Cardiac fibroblast (primary cell): ENCODE data around the gene TTC33.
A peak's percentile ranks its signal among the peaks of the same experiment; 100 is the strongest.

Source experiments
- DNase-seq, 2 donors: peaks; one replicate each; pipeline versions ENCODE4 v3.0.0 to v3.0.0-alpha.2; 2010; ENCODE audit warnings: low read depth in 2 of 2
- H3K4me3 ChIP-seq, 2 donors: replicated peaks in 1 of 2; 1 replicate in 1 of 2; 2 replicates in 1 of 2; pipeline ENCODE4 v1.5.1; 2011; ENCODE audit warnings: low read depth in 2 of 2, low read length in 2 of 2, mild to moderate bottlenecking in 2 of 2, moderate library complexity in 1 of 2
- TF ChIP-seq, protein P1 (sequence below): IDR thresholded peaks from one replicate; pipeline ENCODE4 v1.5.1; 2011; ENCODE audit warnings: low read depth, mild to moderate bottlenecking, low read length, inconsistent platforms

TTC33 gene

DNA sequence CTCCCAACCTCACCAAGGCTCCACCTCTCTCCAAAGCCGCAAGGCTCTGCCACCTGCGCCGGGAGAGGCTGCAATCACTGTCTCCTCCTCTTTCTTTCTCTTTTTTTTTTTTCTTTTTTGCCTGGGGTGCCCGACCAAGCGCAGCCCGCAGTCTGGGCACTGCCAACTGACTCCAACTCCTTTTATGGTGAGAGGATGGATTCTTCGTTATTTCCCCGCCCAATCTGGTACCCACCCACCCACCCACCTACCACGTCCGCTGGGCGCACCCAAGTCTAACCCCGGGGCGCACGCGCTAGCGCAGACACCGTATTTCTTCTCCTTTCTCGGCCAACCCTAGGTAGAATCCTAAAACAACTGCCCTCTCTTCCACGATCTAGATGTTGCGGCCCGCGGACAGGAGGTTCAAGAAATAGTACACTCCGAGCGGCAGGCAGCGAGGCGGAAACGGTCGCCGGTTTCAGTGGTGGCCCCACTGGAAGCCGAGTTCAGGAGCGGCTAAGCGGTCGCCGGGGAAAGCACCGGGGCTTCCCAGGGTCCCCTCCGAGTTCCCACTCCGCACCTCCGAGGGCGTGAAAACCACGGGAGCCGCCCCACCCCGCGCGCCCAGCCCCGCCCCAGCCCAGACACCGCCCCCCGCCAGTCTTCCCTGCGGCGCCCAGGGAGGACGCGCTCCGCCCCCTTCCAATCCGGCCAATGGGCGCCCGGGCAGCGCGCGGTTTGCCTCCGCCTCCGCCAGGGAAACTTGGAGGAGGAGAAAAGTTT is 76.4 kb downstream of the TTC33 start:
- peak; percentile 88 to 93 for DNase-seq
- TF ChIP-seq, protein P1, sequence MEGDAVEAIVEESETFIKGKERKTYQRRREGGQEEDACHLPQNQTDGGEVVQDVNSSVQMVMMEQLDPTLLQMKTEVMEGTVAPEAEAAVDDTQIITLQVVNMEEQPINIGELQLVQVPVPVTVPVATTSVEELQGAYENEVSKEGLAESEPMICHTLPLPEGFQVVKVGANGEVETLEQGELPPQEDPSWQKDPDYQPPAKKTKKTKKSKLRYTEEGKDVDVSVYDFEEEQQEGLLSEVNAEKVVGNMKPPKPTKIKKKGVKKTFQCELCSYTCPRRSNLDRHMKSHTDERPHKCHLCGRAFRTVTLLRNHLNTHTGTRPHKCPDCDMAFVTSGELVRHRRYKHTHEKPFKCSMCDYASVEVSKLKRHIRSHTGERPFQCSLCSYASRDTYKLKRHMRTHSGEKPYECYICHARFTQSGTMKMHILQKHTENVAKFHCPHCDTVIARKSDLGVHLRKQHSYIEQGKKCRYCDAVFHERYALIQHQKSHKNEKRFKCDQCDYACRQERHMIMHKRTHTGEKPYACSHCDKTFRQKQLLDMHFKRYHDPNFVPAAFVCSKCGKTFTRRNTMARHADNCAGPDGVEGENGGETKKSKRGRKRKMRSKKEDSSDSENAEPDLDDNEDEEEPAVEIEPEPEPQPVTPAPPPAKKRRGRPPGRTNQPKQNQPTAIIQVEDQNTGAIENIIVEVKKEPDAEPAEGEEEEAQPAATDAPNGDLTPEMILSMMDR = no peak
- H3K4me3 ChIP-seq = peak overlapping the region; percentile 71 to 86

DNA sequence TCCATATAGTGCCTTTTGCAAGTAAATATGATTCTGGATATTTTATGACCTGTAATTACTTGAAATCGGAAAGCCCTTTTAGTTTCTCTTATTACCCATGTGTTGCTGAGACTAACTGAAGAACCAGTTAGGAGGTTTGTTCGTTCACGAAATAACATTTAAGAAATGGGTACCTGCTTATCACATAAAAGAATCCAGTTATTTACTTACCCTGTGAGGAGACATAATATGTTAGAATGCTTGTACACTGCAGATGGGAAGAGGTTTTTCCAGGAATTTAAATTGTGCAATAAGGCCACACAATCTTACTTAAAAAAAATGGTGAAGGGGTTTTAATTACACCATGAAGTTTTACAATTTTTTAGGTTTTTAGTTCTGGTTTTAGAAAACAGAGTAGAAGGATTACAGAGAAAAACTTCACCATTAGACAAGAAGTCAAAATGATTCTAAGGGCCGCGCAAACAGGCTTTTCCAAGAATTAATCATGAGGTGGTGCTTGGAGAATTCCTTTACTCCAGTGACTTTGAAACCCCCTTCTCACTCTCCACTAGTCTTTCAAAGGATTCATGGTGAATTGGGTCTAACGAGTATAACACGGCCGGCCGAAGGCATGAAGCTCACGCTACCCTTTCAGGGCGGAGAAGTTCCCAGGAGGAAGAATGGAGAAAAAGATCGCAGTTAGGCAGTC is 77.2 kb downstream of the TTC33 start:
- peak in 1 of 2 donors; percentile 43 for DNase-seq
- TF ChIP-seq, protein P1 = no peak
- peak overlapping the region; percentile 71 to 86 for H3K4me3 ChIP-seq

GRCh38 chr5:40678026-40678425 is 77.7 kb downstream of the TTC33 start:
- H3K4me3 ChIP-seq = peak overlapping the region in 1 of 2 donors; percentile 86
- TF ChIP-seq, protein P1 = no peak
- peak in 1 of 2 donors; percentile 45 for DNase-seq

GRCh38 chr5:40677456-40677855 is 78.3 kb downstream of the TTC33 start:
- no peak for DNase-seq

GRCh38 chr5:40676613-40677343 is 79.0 kb downstream of the TTC33 start:
- DNase-seq = peak; percentile 62 to 82
- TF ChIP-seq, protein P1 = no peak
- H3K4me3 ChIP-seq = peak overlapping the region in 1 of 2 donors; percentile 86

More at GRCh38 chr5:40677456-40677855, 78.3 kb downstream of the TTC33 start:
- TF ChIP-seq, protein P1 = no peak
- peak overlapping the region in 1 of 2 donors; percentile 86 for H3K4me3 ChIP-seq

GRCh38 chr5:40675396-40676133 is 80.2 kb downstream of the TTC33 start:
- H3K4me3 ChIP-seq = no peak overlapping the region
- TF ChIP-seq, protein P1 = no peak
- no peak for DNase-seq
